Vagina (tissue), 2 donors: ENCODE results near the gene SMIM43. TPM values are rescaled to one million over a fixed set of nuclear protein-coding genes. Genes with fewer than 3 reads are reported as not detected.
"Not testable (repeated sequence)": the region's sequence is repeated elsewhere in the genome, so short reads cannot be mapped to it uniquely, and the experiment has no call there.

Experiments
- DNase-seq, 2 donors: peaks; one replicate each; pipeline ENCODE4 v3.0.0-alpha.2; 2017; ENCODE audit errors: extremely low spot score in 2 of 2
- H3K27ac ChIP-seq: fragments of 200-600 bp; sonication (generic); one replicate; pipeline ENCODE4 v1.5.1; 2019
- H3K27me3 ChIP-seq: fragments of 200-600 bp; sonication (generic); one replicate; pipeline ENCODE4 v1.5.1; 2019
- H3K36me3 ChIP-seq, 2 donors: fragments of 200-600 bp; sonication (generic); one replicate each; pipeline ENCODE4 v1.5.1; 2017 to 2019
- H3K4me1 ChIP-seq: fragments of 200-600 bp; sonication (generic); one replicate; pipeline ENCODE4 v1.5.1; 2019
- H3K4me3 ChIP-seq, 2 donors: fragments of 200-600 bp; sonication (generic); 1 replicate in 1 of 2; 2 replicates in 1 of 2; pipeline ENCODE4 v1.5.1; 2016 to 2019
- H3K9me3 ChIP-seq: fragments of 200-600 bp; sonication (generic); one replicate; pipeline ENCODE4 v1.5.1; 2019
- POLR2A ChIP-seq, 2 donors: fragments of 450-650 bp; IDR thresholded peaks; one replicate each; pipeline ENCODE4 v1.6.1; 2017; ENCODE audit warnings: antibody characterized with exemption in 2 of 2, mild to moderate bottlenecking in 2 of 2, moderate library complexity in 2 of 2
- POLR2AphosphoS5 ChIP-seq, 2 donors: sonication (generic); formaldehyde crosslinking; IDR thresholded peaks; one replicate each; pipeline ENCODE4 v1.9.0; 2017; ENCODE audit warnings: antibody characterized with exemption in 2 of 2, mild to moderate bottlenecking in 2 of 2, low read depth in 1 of 2; ENCODE audit not compliant: insufficient read depth in 1 of 2
- intact Hi-C: fragments of 100-400 bp; cut with DNase I; formaldehyde crosslinking; loops from one replicate; pipeline ENCODE4 v1.15.1; 2023
- total RNA-seq: library from RNA; depleted of rRNA; stranded (reverse); fragments of >200 nt; gene quantifications from one replicate; pipeline ENCODE4 v1.2.3, GENCODE V29; 2016
- TF ChIP-seq, protein P1 (sequence below), 3 experiments: fragments of 450-650 bp in 2 of 3; fragments of 200-600 bp in 1 of 3; sonication (generic) in 1 of 3; IDR thresholded peaks; one replicate each; pipeline ENCODE4 v1.5.1; 2017 to 2019; ENCODE audit warnings: antibody characterized with exemption in 3 of 3, mild to moderate bottlenecking in 2 of 3, moderate library complexity in 2 of 3

The SMIM43 gene
- total RNA-seq, 1 donor from 2014 or later, result not detected

DNA sequence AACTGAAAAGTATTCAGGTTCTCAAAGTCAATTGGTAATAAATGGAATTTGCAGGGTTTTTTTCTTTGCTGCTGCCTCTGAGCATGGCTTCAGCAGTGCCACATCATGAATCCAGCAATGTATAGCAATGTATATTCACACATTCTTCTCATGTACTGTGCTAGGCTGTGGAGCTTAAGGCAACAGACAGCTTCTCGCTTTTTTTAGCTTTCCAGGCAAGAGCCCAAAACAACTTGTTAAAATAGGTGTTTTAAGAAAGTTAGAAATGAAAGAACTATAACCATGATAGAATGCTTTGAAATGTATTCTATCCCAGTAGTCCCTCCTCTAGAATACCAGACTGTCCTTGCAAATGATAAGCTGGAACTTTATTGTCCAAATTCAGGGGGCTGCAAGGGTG, 30.4 kb downstream of the SMIM43 start:
- Histone ChIP-seq H3K27me3 (no peaks in the 10 kb centered on the region), H3K9me3 (no peaks in the 10 kb centered on the region), H3K27ac (no peak overlapping the region), H3K36me3 (no peaks in the 10 kb centered on the region), H3K4me3 (no peak overlapping the region), H3K4me1 (no peaks in the 10 kb centered on the region)
- TF ChIP-seq POLR2A (IDR thresholded peaks at IDR 0.05) (no peak), POLR2AphosphoS5 (IDR thresholded peaks at IDR 0.05; ENCODE audit: insufficient read depth in 1 of 2, low read depth in 1 of 2) (no peak)
- TF ChIP-seq, protein P1, sequence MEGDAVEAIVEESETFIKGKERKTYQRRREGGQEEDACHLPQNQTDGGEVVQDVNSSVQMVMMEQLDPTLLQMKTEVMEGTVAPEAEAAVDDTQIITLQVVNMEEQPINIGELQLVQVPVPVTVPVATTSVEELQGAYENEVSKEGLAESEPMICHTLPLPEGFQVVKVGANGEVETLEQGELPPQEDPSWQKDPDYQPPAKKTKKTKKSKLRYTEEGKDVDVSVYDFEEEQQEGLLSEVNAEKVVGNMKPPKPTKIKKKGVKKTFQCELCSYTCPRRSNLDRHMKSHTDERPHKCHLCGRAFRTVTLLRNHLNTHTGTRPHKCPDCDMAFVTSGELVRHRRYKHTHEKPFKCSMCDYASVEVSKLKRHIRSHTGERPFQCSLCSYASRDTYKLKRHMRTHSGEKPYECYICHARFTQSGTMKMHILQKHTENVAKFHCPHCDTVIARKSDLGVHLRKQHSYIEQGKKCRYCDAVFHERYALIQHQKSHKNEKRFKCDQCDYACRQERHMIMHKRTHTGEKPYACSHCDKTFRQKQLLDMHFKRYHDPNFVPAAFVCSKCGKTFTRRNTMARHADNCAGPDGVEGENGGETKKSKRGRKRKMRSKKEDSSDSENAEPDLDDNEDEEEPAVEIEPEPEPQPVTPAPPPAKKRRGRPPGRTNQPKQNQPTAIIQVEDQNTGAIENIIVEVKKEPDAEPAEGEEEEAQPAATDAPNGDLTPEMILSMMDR (IDR thresholded peaks at IDR 0.05), result no peak
- no peak for DNase-seq
- intact Hi-C loops, result no loop called here

DNA sequence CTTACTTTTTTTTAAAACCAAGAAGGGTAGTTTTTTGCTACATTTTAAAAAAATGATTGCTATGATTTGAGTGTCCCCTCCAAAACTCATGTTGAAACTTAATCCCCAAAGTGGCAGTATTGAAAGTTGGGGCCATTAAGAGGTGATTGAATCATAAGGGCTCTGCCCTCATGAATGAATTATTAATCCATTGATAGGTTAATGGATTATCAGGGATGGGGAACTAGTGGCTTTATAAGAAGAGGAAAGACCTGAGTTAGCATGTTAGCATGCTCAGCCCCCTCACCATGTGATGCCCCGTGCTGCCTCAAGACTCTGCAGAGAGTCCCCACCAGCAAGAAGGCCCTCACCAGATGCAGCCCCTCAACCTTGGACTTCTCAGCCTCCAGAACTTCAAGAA, 31.0 kb downstream of the SMIM43 start:
- TF ChIP-seq, protein P1 (IDR thresholded peaks at IDR 0.05), result no peak
- TF ChIP-seq POLR2AphosphoS5 (IDR thresholded peaks at IDR 0.05; ENCODE audit: insufficient read depth in 1 of 2, low read depth in 1 of 2), result no peak
- TF ChIP-seq POLR2A (IDR thresholded peaks at IDR 0.05), result no peak
- no peaks in the 10 kb centered on the region for H3K9me3 ChIP-seq
- no peak for DNase-seq
- H3K36me3 ChIP-seq, result no peaks in the 10 kb centered on the region
- intact Hi-C loops, result no loop called here
- H3K27me3 ChIP-seq, result no peaks in the 10 kb centered on the region
- H3K4me3 ChIP-seq, result no peak overlapping the region
- no peak overlapping the region for H3K27ac ChIP-seq
- no peaks in the 10 kb centered on the region for H3K4me1 ChIP-seq

DNA sequence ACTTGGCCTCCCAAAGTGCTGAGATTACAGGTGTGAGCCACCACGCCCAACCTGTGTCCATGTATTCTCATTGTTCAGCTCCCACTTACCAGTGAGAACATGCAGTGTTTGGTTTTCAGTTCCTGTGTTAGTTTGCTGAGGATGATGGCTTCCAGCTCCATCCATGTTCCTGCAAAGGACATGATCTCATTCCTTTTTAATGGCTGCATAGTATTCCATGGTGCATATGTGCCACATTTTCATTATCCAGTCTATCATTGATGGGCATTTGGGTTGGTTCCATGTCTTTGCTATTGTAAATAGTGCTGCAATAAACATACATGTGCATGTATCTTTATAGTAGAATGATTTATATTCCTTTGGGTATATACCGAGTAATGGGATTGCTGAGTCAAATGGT, 35.2 kb downstream of the SMIM43 start:
- H3K9me3 ChIP-seq, H3K4me3 ChIP-seq, H3K27me3 ChIP-seq, DNase-seq, intact Hi-C loops, H3K36me3 ChIP-seq, H3K4me1 ChIP-seq, H3K27ac ChIP-seq: not testable (repeated sequence)

DNA sequence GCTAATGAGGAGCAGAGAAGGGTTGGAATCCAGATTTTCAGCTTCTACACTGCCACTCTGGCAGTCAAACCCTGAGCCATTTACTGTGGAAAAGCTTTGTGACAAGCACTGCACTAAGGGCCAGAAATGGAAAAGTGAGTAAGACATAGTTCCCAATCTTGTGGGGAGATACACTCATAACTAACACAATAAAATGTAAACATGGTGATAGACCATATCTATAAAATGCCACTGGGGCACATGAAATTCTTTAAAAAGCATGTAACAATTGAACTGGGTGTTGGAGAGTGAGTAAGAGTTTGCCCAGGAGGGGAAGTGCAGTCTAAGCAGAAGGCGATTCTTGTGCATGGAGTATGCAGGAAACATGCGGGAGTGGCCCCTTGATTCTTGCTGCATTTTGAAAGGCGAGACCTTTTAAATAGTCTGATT, 36.2 kb downstream of the SMIM43 start:
- DNase-seq, result no peak
- no peak overlapping the region for H3K27ac ChIP-seq
- H3K9me3 ChIP-seq, result no peaks in the 10 kb centered on the region
- no peaks in the 10 kb centered on the region for H3K27me3 ChIP-seq
- no peaks in the 10 kb centered on the region for H3K4me1 ChIP-seq
- no peaks in the 10 kb centered on the region for H3K36me3 ChIP-seq
- no peak overlapping the region for H3K4me3 ChIP-seq
- TF ChIP-seq POLR2AphosphoS5 (IDR thresholded peaks at IDR 0.05; ENCODE audit: insufficient read depth in 1 of 2, low read depth in 1 of 2) (no peak), POLR2A (IDR thresholded peaks at IDR 0.05) (no peak)
- TF ChIP-seq, protein P1 (IDR thresholded peaks at IDR 0.05), result no peak
- intact Hi-C loops, result no loop called here

DNA sequence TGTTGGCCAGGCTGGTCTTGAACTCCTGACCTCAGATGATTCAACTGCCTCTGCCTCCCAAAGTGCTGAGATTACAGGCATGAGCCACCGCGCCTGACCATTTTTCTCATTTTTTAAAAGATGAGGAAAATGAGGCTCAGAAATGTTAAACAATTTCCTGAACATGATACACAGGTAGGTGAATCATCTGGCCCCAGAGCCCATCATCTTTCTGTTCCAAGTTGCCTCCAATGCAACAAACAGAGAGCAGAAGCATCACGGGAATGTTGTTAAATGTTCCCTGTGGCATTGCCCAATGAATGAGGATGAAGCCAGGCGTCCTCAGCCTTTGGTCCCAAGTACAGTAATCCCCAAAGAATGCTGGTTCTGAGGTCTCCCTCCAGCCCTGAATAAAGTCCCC, 36.9 kb downstream of the SMIM43 start:
- no peaks in the 10 kb centered on the region for H3K9me3 ChIP-seq
- no peak overlapping the region for H3K27ac ChIP-seq
- TF ChIP-seq POLR2A (IDR thresholded peaks at IDR 0.05), result no peak
- TF ChIP-seq POLR2AphosphoS5 (IDR thresholded peaks at IDR 0.05; ENCODE audit: insufficient read depth in 1 of 2, low read depth in 1 of 2), result no peak
- TF ChIP-seq, protein P1 (IDR thresholded peaks at IDR 0.05), result no peak
- no peak for DNase-seq
- H3K4me3 ChIP-seq, result no peak overlapping the region
- no peaks in the 10 kb centered on the region for H3K4me1 ChIP-seq
- intact Hi-C loops, result no loop called here
- no peaks in the 10 kb centered on the region for H3K36me3 ChIP-seq
- no peaks in the 10 kb centered on the region for H3K27me3 ChIP-seq
